K562 (cell line): ENCODE data around the gene SCARF1. TPM values are rescaled to one million over a fixed set of nuclear protein-coding genes. Genes with fewer than 3 reads are reported as not detected.

Experiments
- C11orf30 ChIP-seq: fragments of 450-650 bp; IDR thresholded peaks from 2 replicates; pipeline ENCODE4 v1.6.1; 2016; ENCODE audit warnings: low read depth, mild to moderate bottlenecking
- ETS2 ChIP-seq: IDR thresholded peaks from 2 replicates; pipeline ENCODE4 v1.6.1; 2016; ENCODE audit warnings: borderline replicate concordance, missing genetic modification characterization, mild to moderate bottlenecking, moderate library complexity, missing compliant biosample characterization; ENCODE audit not compliant: poor library complexity, severe bottlenecking
- GATAD2B ChIP-seq: fragments of 450-650 bp; IDR thresholded peaks from 2 replicates; pipeline ENCODE4 v1.6.1; 2017; ENCODE audit warnings: mild to moderate bottlenecking, borderline replicate concordance
- HEY1 ChIP-seq: fragments of 250-450 bp; sonication (Bioruptor Pico); IDR thresholded peaks from 2 replicates; pipeline ENCODE4 v1.5.0; 2020; ENCODE audit warnings: mild to moderate bottlenecking, moderate library complexity, borderline replicate concordance
- HMG20A ChIP-seq: fragments of 450-650 bp; formaldehyde crosslinking; conservative IDR thresholded peaks from 2 replicates; pipeline ENCODE4 v1.4.0; 2020; ENCODE audit warnings: mild to moderate bottlenecking, mixed read lengths
- NFATC3 ChIP-seq: fragments of 450-650 bp; IDR thresholded peaks from 2 replicates; pipeline ENCODE4 v1.6.1; 2017; ENCODE audit warnings: mild to moderate bottlenecking
- PHF20 ChIP-seq: fragments of 450-650 bp; IDR thresholded peaks from 2 replicates; pipeline ENCODE4 v1.6.1; 2018; ENCODE audit not compliant: partially characterized antibody
- RFX7 ChIP-seq: fragments of 250-450 bp; sonication (Bioruptor Pico); IDR thresholded peaks from 2 replicates; pipeline ENCODE4 v1.5.1; 2021; ENCODE audit warnings: mild to moderate bottlenecking
- RREB1 ChIP-seq: fragments of 250-450 bp; sonication (Bioruptor Pico); IDR thresholded peaks from 2 replicates; pipeline ENCODE4 v1.4.0; 2020
- SMARCA5 ChIP-seq: fragments of 450-650 bp; IDR thresholded peaks from 2 replicates; pipeline ENCODE4 v1.6.1; 2016
- SMARCB1 ChIP-seq: IDR thresholded peaks from 2 replicates; pipeline ENCODE4 v1.6.1; 2011; ENCODE audit warnings: improper control_type of control experiment, low read depth; ENCODE audit not compliant: insufficient read length
- STAG1 ChIP-seq: sonication (generic); formaldehyde crosslinking; IDR thresholded peaks from 2 replicates; pipeline ENCODE4 v1.5.0; 2020; ENCODE audit warnings: missing genetic modification reagents, borderline replicate concordance
- ZC3H8 ChIP-seq: fragments of 450-650 bp; IDR thresholded peaks from 2 replicates; pipeline ENCODE4 v1.6.1; 2017
- ZNF212 ChIP-seq: fragments of 450-650 bp; formaldehyde crosslinking; IDR thresholded peaks from 2 replicates; pipeline ENCODE4 v1.4.0; 2020; ENCODE audit warnings: mild to moderate bottlenecking
- ZNF316 ChIP-seq: fragments of 450-650 bp; IDR thresholded peaks from 2 replicates; pipeline ENCODE4 v1.6.1; 2016
- ZNF445 ChIP-seq: fragments of 250-450 bp; sonication (Bioruptor Pico); IDR thresholded peaks from 2 replicates; pipeline ENCODE4 v1.4.0; 2020; ENCODE audit warnings: low read depth, mild to moderate bottlenecking, moderate library complexity
- ZNF609 ChIP-seq: sonication (generic); formaldehyde crosslinking; IDR thresholded peaks from 2 replicates; pipeline ENCODE4 v1.8.1; 2023; ENCODE audit warnings: missing genetic modification reagents, mild to moderate bottlenecking, borderline replicate concordance
- polyA plus RNA-seq, 8 experiments: library from polyadenylated mRNA; depleted of rRNA in 4 of 8; stranded (reverse) in 5 of 8; unstranded in 3 of 8; fragments of >200 nt; fragmentation: Nextera tagmentation in 2 of 8; fragmentation: Illumina TruSeq in 1 of 8; extraction: Ambion mirVana in 2 of 8; extraction: Trizol in 1 of 8; gene quantifications; 2 replicates each; pipeline versions ENCODE4 v1.2.1 to v1.2.3, GENCODE V29; 2011 to 2014; ENCODE audit warnings: inconsistent platforms in 1 of 8, missing spikeins in 1 of 8
- total RNA-seq, 7 experiments: library from RNA; depleted of rRNA in 6 of 7; stranded (reverse); fragments of >200 nt in 6 of 7; fragmentation: Illumina TruSeq in 2 of 7; extraction: Trizol in 2 of 7; gene quantifications; 2 replicates each; pipeline versions ENCODE4 v1.2.1 to v1.2.3, GENCODE V29; 2011 to 2021; ENCODE audit warnings: low replicate concordance in 1 of 7

Gene SCARF1
- total and polyA plus RNA-seq, 9 of the 15 experiments (the other 6 are each of a cell fraction or from before 2014, with no cell fraction given) = 0.04 to 2.1 (median 0.63) TPM

- TF ChIP-seq ZNF445 (CRISPR knock-in tag) (no peak), HEY1 (CRISPR knock-in tag) (no peak), RFX7 (no peak), C11orf30 (peak; percentile 89), ETS2 (tag) (no peak), SMARCB1 (no peak), ZNF212 (no peak), ZNF609 (CRISPR knock-in tag) (no peak), STAG1 (CRISPR knock-in tag) (no peak), HMG20A (no peak), SMARCA5 (no peak), GATAD2B (no peak), RREB1 (CRISPR knock-in tag) (no peak), NFATC3 (peak; percentile 41; the same call in 1 of the 2 replicates), PHF20 (no peak), ZC3H8 (no peak), ZNF316 (peak; percentile 85)
These were observed 55.3 kb downstream of the SCARF1 start (continued) for GRCh38 chr17:1590029-1590746.
